H1 (cell line): ENCODE data around the gene COMMD8. TPM values are rescaled to one million over a fixed set of nuclear protein-coding genes. Genes with fewer than 3 reads are reported as not detected.

ENCODE experiments used
- CTCF ChIA-PET: fragments of 300-600 bp; sonication (Branson Sonifier 250); formaldehyde crosslinking; loops from one replicate; lab custom pipeline; 2021; ENCODE audit not compliant: partially characterized antibody; lab: Charles Lee
- POLR2A ChIA-PET: fragments of 300-600 bp; sonication (Branson Sonifier 250); formaldehyde crosslinking; loops from one replicate; lab custom pipeline; 2021; ENCODE audit warnings: inconsistent platforms; ENCODE audit not compliant: partially characterized antibody; lab: Charles Lee
- DNase-seq, 2 experiments: peaks; one replicate each; pipeline versions ENCODE4 v3.0.0 to v3.0.0-alpha.2; 2010 to 2022; ENCODE audit warnings: low spot score in 2 of 2, low read depth in 1 of 2, mixed read lengths in 1 of 2
- FAIRE-seq: peaks from 2 replicates; lab custom pipeline; 2011; peaks lifted over from hg19 to GRCh38; lab: Jason Lieb, UNC
- H2AFZ ChIP-seq: 2 replicates; pipeline ENCODE4 v1.8.1; 2012; ENCODE audit warnings: low read length, inconsistent platforms
- H2AK5ac ChIP-seq: 2 replicates; pipeline ENCODE4 v1.6.1; 2013; ENCODE audit warnings: low read depth, low read length
- H2BK120ac ChIP-seq: replicated peaks from 2 replicates; pipeline ENCODE3; 2013; ENCODE audit warnings: low read depth, low read length, inconsistent platforms
- H2BK12ac ChIP-seq: 2 replicates; pipeline ENCODE4 v1.6.1; 2013; ENCODE audit warnings: low read depth, low read length
- H2BK15ac ChIP-seq: 2 replicates; pipeline ENCODE4 v1.6.1; 2013; ENCODE audit warnings: low read length
- H2BK20ac ChIP-seq: 2 replicates; pipeline ENCODE4 v1.6.1; 2013; ENCODE audit warnings: low read length
- H2BK5ac ChIP-seq: 2 replicates; pipeline ENCODE4 v1.6.1; 2013; ENCODE audit warnings: low read depth, low read length
- H3K14ac ChIP-seq: 2 replicates; pipeline ENCODE4 v1.6.1; 2013; ENCODE audit warnings: inconsistent platforms; ENCODE audit not compliant: insufficient read length
- H3K18ac ChIP-seq: 2 replicates; pipeline ENCODE4 v1.6.1; 2013; ENCODE audit warnings: low read length; ENCODE audit errors: extremely low read depth
- H3K23ac ChIP-seq: 2 replicates; pipeline ENCODE4 v1.6.1; 2013; ENCODE audit warnings: inconsistent platforms; ENCODE audit not compliant: insufficient read length
- H3K23me2 ChIP-seq: 2 replicates; pipeline ENCODE4 v1.6.1; 2013; ENCODE audit warnings: low read depth, low read length
- H3K27ac ChIP-seq: 2 replicates; pipeline ENCODE4 v1.6.1; 2011; ENCODE audit warnings: low read depth, low read length, inconsistent platforms
- H3K27me3 ChIP-seq, 4 experiments: replicated peaks in 1 of 4; 1 replicate in 1 of 4; 2 replicates in 3 of 4; pipeline versions ENCODE4 v1.6.1 to v1.8.1; 2011 to 2013; ENCODE audit warnings: low read length in 3 of 4, mild to moderate bottlenecking in 3 of 4, inconsistent platforms in 2 of 4, mixed read lengths in 2 of 4, moderate library complexity in 1 of 4; ENCODE audit not compliant: control insufficient read depth in 3 of 4, insufficient read depth in 3 of 4; ENCODE audit errors: extremely low read depth in 1 of 4
- H3K36me3 ChIP-seq, 4 experiments: 2 replicates each; pipeline versions ENCODE4 v1.6.1 to v1.8.1; 2011 to 2013; ENCODE audit warnings: mild to moderate bottlenecking in 4 of 4, low read length in 3 of 4, moderate library complexity in 2 of 4, control low read depth in 1 of 4, inconsistent platforms in 1 of 4; ENCODE audit not compliant: insufficient read depth in 4 of 4, control insufficient read depth in 2 of 4
- H3K4ac ChIP-seq: replicated peaks from 2 replicates; pipeline ENCODE3; 2013; ENCODE audit warnings: low read length, low read depth, mixed read lengths, inconsistent platforms; ENCODE audit not compliant: insufficient read length
- H3K4me1 ChIP-seq, 4 experiments: replicated peaks in 1 of 4; 1 replicate in 1 of 4; 2 replicates in 3 of 4; pipeline versions ENCODE4 v1.6.1 to v1.8.1; 2011 to 2013; ENCODE audit warnings: low read length in 3 of 4, inconsistent platforms in 2 of 4, mixed read lengths in 1 of 4; ENCODE audit not compliant: insufficient read depth in 4 of 4, control insufficient read depth in 3 of 4
- H3K4me2 ChIP-seq, 2 experiments: 2 replicates each; pipeline versions ENCODE4 v1.6.1 to v1.8.1; 2011 to 2013; ENCODE audit warnings: low read depth in 2 of 2, low read length in 2 of 2, control low read depth in 1 of 2, inconsistent platforms in 1 of 2, mild to moderate bottlenecking in 1 of 2; ENCODE audit not compliant: insufficient read depth in 1 of 2
- H3K4me3 ChIP-seq, 4 experiments: fragments of 200-600, 300-600 bp in 1 of 4; sonication (generic), shearing (Covaris generic), sonication (Bioruptor Twin) in 1 of 4; 2 replicates each; pipeline versions ENCODE4 v1.5.1 to v1.8.1; 2011 to 2016; ENCODE audit warnings: low read length in 4 of 4, low read depth in 3 of 4, control low read depth in 2 of 4, inconsistent platforms in 2 of 4, mild to moderate bottlenecking in 2 of 4, mixed read lengths in 1 of 4, moderate library complexity in 1 of 4; ENCODE audit not compliant: insufficient read depth in 2 of 4; ENCODE audit errors: extremely low read depth in 1 of 4
- H3K56ac ChIP-seq: replicated peaks from 2 replicates; pipeline ENCODE3; 2013; ENCODE audit warnings: low read depth, mild to moderate bottlenecking, mixed read lengths, low read length, inconsistent platforms; ENCODE audit not compliant: insufficient read length
- H3K79me1 ChIP-seq: 2 replicates; pipeline ENCODE4 v1.6.1; 2013; ENCODE audit warnings: low read depth, low read length, control low read depth
- H3K79me2 ChIP-seq, 2 experiments: 2 replicates each; pipeline versions ENCODE4 v1.6.1 to v1.8.1; 2012 to 2013; ENCODE audit warnings: low read length in 2 of 2, mild to moderate bottlenecking in 2 of 2, inconsistent platforms in 1 of 2; ENCODE audit not compliant: insufficient read depth in 2 of 2, control insufficient read depth in 1 of 2
- H3K9ac ChIP-seq, 4 experiments: replicated peaks in 1 of 4; 1 replicate in 1 of 4; 2 replicates in 3 of 4; pipeline versions ENCODE4 v1.6.1 to v1.8.1; 2011 to 2013; ENCODE audit warnings: low read depth in 3 of 4, low read length in 3 of 4, control low read depth in 2 of 4, mild to moderate bottlenecking in 2 of 4, moderate library complexity in 2 of 4, inconsistent platforms in 1 of 4; ENCODE audit errors: extremely low read depth in 1 of 4
- H3K9me3 ChIP-seq, 2 experiments: 2 replicates each; pipeline versions ENCODE4 v1.6.1 to v1.8.1; 2012 to 2013; ENCODE audit warnings: mild to moderate bottlenecking in 2 of 2, moderate library complexity in 2 of 2, control low read depth in 1 of 2, inconsistent platforms in 1 of 2, low read depth in 1 of 2, low read length in 1 of 2, mixed read lengths in 1 of 2; ENCODE audit not compliant: insufficient read depth in 2 of 2
- H4K20me1 ChIP-seq, 2 experiments: replicated peaks in 1 of 2; 2 replicates each; pipeline versions ENCODE3 to v1.8.1; 2011 to 2013; ENCODE audit warnings: inconsistent platforms in 2 of 2, low read length in 2 of 2, mild to moderate bottlenecking in 1 of 2; ENCODE audit not compliant: insufficient read depth in 2 of 2, control insufficient read depth in 1 of 2
- H4K5ac ChIP-seq: 2 replicates; pipeline ENCODE4 v1.6.1; 2013; ENCODE audit warnings: low read length, low read depth, mixed read lengths, inconsistent platforms; ENCODE audit not compliant: insufficient read length
- H4K8ac ChIP-seq: 2 replicates; pipeline ENCODE4 v1.8.0; 2013; ENCODE audit warnings: mild to moderate bottlenecking, moderate library complexity, low read length, inconsistent platforms; ENCODE audit not compliant: insufficient read depth; ENCODE audit errors: extremely low read depth
- H4K91ac ChIP-seq: replicated peaks from 2 replicates; pipeline ENCODE3; 2013; ENCODE audit warnings: low read length, mixed read lengths, inconsistent platforms; ENCODE audit not compliant: insufficient read length
- KDM5A ChIP-seq: fragments of 200-600 bp; IDR thresholded peaks from 2 replicates; pipeline ENCODE4 v1.7.1; 2012; ENCODE audit warnings: mild to moderate bottlenecking, low read length, inconsistent platforms, mixed read lengths
- RAD21 ChIP-seq, 2 experiments: IDR thresholded peaks in 1 of 2; conservative IDR thresholded peaks in 1 of 2; 2 replicates each; pipeline ENCODE4 v1.6.1; 2011; ENCODE audit warnings: low read depth in 2 of 2, low read length in 2 of 2, improper control_type of control experiment in 1 of 2, inconsistent platforms in 1 of 2, mild to moderate bottlenecking in 1 of 2, moderate library complexity in 1 of 2
- TCF12 ChIP-seq: IDR thresholded peaks from 2 replicates; pipeline ENCODE4 v1.6.1; 2011; ENCODE audit warnings: low read depth, mild to moderate bottlenecking, low read length
- WGBS, 2 experiments: shearing (Covaris generic) in 1 of 2; methylation state at CpG; one replicate each; pipeline versions ENCODE4 v1.1.6 to v1.1.7; 2013 to 2015; ENCODE audit warnings: low lambda C conversion rate in 2 of 2, mixed read lengths in 2 of 2, inconsistent platforms in 1 of 2, low coverage in 1 of 2, missing lambda C conversion rate in 1 of 2; ENCODE audit not compliant: insufficient replicate concordance in 2 of 2, insufficient coverage in 1 of 2, insufficient read length in 1 of 2; ENCODE audit errors: extremely low coverage in 1 of 2, missing lambda C conversion rate in 1 of 2; 5-methylcytosine and 5-hydroxymethylcytosine counted together
- polyA plus RNA-seq, 7 experiments: library from polyadenylated mRNA; depleted of rRNA in 3 of 7; stranded (reverse) in 5 of 7; unstranded in 2 of 7; fragments of >200 nt in 5 of 7; fragments of 200-250 nt in 2 of 7; gene quantifications; 1 replicate in 5 of 7; 2 replicates in 1 of 7; 4 replicates in 1 of 7; pipeline versions ENCODE4 v1.2.1 to v1.2.3, GENCODE V29; 2011 to 2013; ENCODE audit warnings: missing spikeins in 2 of 7, mixed read lengths in 2 of 7
- total RNA-seq: library from RNA; stranded (reverse); fragmentation: NEBNext Ultra II Directional; extraction: Animal tissue kit (Norgen Biotek cat#: 25700); gene quantifications from 2 replicates; pipeline ENCODE4 v1.2.1, GENCODE V29; 2021
- TF ChIP-seq, protein P1 (sequence below), 3 experiments: IDR thresholded peaks; 1 replicate in 2 of 3; 2 replicates in 1 of 3; pipeline versions ENCODE4 v1.5.1 to v1.6.1; 2011; ENCODE audit warnings: low read length in 3 of 3, mild to moderate bottlenecking in 3 of 3, inconsistent platforms in 2 of 3, low read depth in 1 of 3, moderate library complexity in 1 of 3; ENCODE audit not compliant: insufficient read depth in 1 of 3; ENCODE audit errors: control extremely low read depth in 1 of 3
- TF ChIP-seq, protein P2 (sequence below): IDR thresholded peaks from 2 replicates; pipeline ENCODE4 v1.6.1; 2011; ENCODE audit warnings: low read depth, mild to moderate bottlenecking, low read length; ENCODE audit not compliant: insufficient read depth

Gene COMMD8
- total and polyA plus RNA-seq, 2 of the 8 experiments (the other 6 are each of a cell fraction or from before 2014, with no cell fraction given): 1.6 to 7.2 TPM

DNA sequence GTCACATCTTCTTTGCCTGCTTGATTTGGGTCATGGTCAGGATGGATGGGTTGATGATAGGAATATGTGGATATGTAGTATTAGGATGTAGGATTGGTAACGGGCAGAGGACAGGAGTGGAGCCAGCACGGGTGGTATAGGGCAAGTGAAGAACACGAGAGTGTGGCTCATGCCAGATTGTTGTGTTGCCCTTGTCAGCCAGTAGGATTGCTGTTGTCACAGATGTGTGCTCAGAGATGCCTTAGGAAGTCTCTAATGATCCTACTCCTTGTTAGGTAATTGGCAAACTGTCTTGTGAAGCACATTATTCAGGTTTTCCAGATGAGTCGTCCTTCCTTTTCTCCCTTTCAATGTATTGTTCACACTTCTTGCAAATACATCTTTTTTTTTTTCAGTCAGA, 27.0 kb upstream of the COMMD8 start:
- H3K4me3 ChIP-seq: no peak overlapping the region
- no peak overlapping the region for H2BK15ac ChIP-seq
- H3K9me3 ChIP-seq: no peaks in the 10 kb centered on the region
- TF ChIP-seq RAD21 (IDR thresholded peaks at IDR 0.05 in 1 of 2, conservative IDR thresholded peaks at IDR 0.05 in 1 of 2; ENCODE audit: low read depth in 2 of 2, low read length in 2 of 2): peak; percentile 60 to 70
- no peak for TF ChIP-seq TCF12
- TF ChIP-seq, protein P1, sequence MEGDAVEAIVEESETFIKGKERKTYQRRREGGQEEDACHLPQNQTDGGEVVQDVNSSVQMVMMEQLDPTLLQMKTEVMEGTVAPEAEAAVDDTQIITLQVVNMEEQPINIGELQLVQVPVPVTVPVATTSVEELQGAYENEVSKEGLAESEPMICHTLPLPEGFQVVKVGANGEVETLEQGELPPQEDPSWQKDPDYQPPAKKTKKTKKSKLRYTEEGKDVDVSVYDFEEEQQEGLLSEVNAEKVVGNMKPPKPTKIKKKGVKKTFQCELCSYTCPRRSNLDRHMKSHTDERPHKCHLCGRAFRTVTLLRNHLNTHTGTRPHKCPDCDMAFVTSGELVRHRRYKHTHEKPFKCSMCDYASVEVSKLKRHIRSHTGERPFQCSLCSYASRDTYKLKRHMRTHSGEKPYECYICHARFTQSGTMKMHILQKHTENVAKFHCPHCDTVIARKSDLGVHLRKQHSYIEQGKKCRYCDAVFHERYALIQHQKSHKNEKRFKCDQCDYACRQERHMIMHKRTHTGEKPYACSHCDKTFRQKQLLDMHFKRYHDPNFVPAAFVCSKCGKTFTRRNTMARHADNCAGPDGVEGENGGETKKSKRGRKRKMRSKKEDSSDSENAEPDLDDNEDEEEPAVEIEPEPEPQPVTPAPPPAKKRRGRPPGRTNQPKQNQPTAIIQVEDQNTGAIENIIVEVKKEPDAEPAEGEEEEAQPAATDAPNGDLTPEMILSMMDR (IDR thresholded peaks at IDR 0.05; ENCODE audit: control extremely low read depth in 1 of 3, insufficient read depth in 1 of 3, low read depth in 1 of 3, low read length in 3 of 3): peak; percentile 53 to 83 (median 63); a peak in 3 of 4 replicates
- TF ChIP-seq, protein P2, sequence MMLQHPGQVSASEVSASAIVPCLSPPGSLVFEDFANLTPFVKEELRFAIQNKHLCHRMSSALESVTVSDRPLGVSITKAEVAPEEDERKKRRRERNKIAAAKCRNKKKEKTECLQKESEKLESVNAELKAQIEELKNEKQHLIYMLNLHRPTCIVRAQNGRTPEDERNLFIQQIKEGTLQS: no peak
- no peak for TF ChIP-seq KDM5A
- no peak overlapping the region for H2BK12ac ChIP-seq
- no peak overlapping the region for H4K5ac ChIP-seq
- DNase-seq (no peak), FAIRE-seq (peak; percentile 74)
- H3K14ac ChIP-seq: no peak overlapping the region
- H2BK5ac ChIP-seq: no peak overlapping the region
- no peak overlapping the region for H2BK20ac ChIP-seq
- no peaks in the 10 kb centered on the region for H3K23me2 ChIP-seq
- H3K9ac ChIP-seq: no peak overlapping the region
- 64 to 100% methylated on average over 1 to 4 of the region's 4 CpGs for WGBS, 2 experiments
- H4K20me1 ChIP-seq: no peaks in the 10 kb centered on the region
- H3K4me1 ChIP-seq: no peaks in the 10 kb centered on the region
- ChIA-PET POLR2A (no interaction called here), CTCF (interaction anchor here (0.7 to 1.3 kb wide), 4 partner anchors 31 to 352 kb away, joined by 3 to 4 read pairs (median 3); no protein-coding TSS in a partner anchor)
- H3K36me3 ChIP-seq: no peaks in the 10 kb centered on the region
- no peak overlapping the region for H3K4me2 ChIP-seq
- H3K79me2 ChIP-seq: no peaks in the 10 kb centered on the region
- H4K91ac ChIP-seq: no peak overlapping the region
- no peak overlapping the region for H3K4ac ChIP-seq
- no peaks in the 10 kb centered on the region for H3K79me1 ChIP-seq
- H3K18ac ChIP-seq: no peak overlapping the region
- H2BK120ac ChIP-seq: no peak overlapping the region
- no peak overlapping the region for H3K23ac ChIP-seq
- H4K8ac ChIP-seq: no peak overlapping the region
- no peak overlapping the region for H2AK5ac ChIP-seq
- H2AFZ ChIP-seq: no peak overlapping the region
- no peak overlapping the region for H3K27ac ChIP-seq
- H3K27me3 ChIP-seq: no peaks in the 10 kb centered on the region; a peak in 1 of 7 replicates
- no peak overlapping the region for H3K56ac ChIP-seq
